NK-92 (cell line): ENCODE measurements around the gene WDR5B.

Experiments
- DNase-seq: peaks from one replicate; lab custom pipeline; 2025; ENCODE audit not compliant: unreplicated experiment; lab: John Stamatoyannopoulos, UW

Gene WDR5B

DNA sequence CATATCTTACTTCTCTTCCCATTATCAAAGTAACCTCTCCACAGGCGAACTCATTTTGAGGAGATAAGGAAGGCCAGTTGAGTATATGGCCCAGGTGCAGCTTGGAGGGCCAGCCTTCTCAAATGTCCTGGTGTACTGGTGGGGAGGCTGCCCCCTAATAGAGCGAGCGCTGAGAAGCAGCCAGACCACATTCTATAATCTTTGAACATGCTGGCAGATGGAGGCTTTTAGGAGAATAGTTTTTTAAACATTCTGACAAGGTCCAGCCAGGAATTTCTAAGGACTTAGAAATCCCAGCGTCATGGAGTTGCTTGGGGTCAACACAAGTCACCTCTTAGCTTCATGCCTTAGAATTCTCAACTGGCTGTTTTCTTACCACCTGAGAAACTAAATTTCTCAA is 5.8 kb downstream of the WDR5B start:
- DNase-seq, result no peak

DNA sequence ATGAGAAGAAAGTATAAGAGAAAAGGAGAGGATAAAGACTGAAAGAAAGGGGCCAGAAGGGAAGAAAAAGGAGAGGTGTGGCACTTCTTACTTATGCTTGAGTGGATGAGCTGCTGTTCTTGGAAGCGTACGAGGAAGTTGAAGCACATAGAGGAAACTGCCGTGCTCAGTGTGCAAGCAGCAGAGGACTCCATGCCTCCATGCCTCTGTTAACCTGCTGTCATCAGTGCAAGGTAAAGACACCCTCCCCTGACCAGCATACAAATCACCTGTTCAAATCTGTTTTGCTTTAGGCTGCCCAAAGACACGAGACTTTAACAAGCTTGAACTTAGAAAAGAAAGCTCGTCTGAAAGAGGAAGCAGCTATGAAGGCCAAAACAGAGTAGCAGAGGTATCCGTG is 6.4 kb downstream of the WDR5B start:
- DNase-seq, result no peak

DNA sequence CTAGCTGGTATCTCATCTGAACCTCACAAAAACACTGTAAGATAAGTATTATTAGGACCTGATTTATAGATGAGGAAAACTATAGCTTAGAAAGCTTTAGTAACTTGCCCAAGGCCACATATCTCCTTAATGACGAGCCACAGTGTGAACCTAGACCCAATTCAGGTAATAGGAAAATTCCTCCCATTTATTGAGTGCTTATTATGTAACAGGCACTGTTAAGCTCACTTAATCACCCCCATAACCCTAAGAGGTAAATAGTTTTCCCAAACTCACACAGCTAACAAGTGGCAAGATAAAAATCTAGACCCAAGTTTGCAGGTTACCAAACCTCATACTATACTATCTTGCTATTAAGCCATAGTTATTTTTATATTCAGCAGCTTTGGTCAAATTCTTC is 7.9 kb downstream of the WDR5B start:
- DNase-seq, result no peak

DNA sequence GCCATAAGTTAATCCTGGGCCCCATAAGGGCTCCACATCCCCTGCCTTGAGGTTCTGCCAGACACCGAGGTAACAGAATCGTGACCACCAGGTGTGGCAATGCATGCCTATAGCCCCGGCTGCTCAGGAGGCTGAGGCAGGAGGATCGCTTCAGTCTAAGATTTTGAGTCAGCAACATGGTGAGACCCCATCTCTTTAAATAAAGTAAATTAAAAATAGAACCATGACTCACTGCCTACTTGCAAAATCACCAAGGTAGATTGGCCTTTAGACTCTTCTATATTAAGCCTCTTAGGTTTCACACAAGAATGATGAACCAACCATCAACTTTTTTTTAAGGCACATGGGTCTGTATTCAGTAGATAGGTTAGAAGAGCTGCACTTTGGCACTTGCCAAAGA is 9.7 kb downstream of the WDR5B start:
- DNase-seq, result no peak

DNA sequence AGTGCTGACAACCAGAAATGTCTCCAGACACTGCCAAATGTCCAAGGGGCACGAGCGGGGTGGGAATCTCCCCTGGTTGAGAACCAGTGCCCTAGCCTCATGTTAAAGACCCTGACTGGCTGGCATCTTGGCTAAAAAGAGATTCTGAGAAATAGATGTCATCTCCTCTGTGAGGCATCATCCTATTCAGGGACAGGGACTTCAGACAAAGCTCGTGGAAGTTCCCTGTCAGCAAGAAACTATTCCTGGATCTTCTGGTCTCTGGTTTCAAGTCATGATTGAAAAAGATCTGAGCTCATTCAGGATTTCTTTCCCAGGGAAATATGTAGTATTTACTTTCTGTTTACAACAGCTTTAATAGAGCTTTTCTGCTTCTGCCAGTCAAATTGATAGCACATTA is 10.8 kb downstream of the WDR5B start:
- DNase-seq, result no peak

DNA sequence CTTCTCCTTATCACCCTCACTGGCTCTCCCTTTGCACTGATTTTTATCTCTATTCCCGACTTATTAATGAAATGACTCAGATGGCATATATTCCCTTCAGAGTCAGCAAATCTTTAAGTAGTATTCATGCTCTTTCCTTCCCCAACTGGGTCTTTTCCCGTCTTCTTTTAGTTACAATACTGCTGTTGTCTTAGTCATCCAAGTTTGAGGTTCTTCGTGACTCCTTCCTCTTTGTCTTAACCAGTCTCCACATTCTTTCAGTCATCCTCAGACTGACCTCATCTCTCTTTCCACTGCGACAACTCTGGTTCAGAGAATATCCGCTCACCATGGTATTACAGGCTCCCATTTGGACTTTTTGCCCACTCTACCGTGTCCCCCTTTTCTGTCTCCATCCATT is 12.4 kb downstream of the WDR5B start:
- DNase-seq, result no peak

DNA sequence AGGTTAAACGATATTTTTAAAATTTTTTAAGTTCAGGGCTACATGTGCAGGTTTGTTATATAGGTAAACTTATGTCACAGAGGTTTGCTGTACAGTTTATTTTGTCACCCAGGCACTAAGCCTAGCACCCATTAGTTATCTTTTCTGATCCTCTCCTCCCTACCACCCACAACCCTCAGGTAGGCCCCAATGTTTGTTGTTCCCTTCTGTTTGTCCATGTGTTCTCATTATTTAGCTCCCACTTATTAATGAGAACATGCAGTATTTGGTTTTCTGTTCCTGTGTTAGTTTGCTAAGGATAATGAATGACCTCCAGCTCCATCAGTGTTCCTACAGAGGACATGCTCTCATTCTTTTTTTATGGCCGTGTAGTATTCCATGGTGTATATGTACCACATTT is 16.9 kb downstream of the WDR5B start:
- DNase-seq, result no peak

DNA sequence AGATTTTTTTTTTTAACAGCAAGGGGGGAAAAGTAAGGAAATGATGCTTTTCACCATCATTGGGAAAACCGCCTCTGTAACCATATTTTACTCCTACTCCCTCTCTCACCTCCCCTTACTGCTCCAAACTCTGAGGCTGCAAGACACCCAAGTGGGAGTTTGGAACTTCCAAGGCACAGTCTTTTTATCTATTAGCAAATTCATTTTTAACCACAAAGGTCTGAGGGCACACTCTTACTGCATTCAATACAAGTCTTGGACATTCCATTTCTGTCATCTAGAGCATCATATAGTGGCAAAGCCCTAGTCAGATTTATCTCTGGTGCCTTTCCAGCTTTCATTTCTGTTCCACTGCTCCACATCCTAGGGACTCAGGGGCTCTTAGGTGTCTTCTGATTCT is 18.7 kb downstream of the WDR5B start:
- DNase-seq, result no peak

DNA sequence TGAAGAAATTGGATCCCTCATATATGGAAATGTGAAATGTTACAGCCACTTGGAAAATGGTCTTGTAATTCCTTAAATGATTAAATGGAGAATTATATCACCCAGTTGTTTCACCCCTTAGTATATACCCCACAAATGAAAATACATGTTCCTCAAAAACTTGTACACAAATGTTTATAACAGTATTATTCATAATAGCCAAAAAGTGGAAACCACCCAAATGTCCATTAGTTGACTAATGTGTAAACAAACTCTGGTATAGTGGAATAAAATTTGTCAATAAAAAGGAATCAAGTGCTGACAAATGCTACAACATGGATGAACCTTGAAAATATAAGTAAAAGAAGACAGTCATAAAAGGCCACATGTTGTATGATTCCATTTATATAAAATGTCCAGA is 19.4 kb downstream of the WDR5B start:
- no peak for DNase-seq

DNA sequence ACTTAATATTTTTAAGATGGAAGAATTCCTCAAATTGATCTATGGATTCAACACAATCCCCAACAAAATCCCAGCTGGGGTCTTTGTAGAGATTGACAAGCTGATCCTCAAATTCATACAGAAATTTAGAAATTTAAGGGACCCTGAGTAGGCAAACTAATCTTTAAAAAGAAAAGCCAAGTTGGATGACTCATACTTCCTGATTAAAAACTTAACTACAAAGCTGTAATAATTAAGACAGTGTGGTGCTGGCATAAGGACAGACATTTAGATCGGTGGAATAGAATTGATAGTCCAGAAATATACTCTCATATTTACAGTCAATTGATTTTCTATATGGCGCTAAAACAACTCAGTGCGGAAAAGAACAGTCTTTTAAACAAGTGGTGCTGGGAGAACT is 20.3 kb downstream of the WDR5B start:
- no peak for DNase-seq

DNA sequence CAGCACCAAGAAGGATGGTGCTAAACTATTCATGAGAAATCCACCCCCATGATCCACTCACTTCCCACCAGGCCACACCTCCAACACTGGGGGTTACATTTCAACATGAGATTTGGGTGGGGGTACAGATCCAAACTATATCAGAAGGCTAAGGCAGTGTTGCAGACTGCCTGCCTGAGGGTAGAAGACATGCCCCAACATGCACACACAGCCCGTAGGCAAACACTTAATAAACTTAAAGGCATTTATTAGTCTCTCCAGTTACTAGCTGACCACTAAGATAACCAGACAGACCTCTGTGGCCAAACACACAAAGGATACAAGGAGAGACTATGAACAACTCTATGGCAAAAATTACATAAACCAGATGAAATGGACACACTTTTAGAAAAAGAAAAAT is 21.7 kb downstream of the WDR5B start:
- no peak for DNase-seq

DNA sequence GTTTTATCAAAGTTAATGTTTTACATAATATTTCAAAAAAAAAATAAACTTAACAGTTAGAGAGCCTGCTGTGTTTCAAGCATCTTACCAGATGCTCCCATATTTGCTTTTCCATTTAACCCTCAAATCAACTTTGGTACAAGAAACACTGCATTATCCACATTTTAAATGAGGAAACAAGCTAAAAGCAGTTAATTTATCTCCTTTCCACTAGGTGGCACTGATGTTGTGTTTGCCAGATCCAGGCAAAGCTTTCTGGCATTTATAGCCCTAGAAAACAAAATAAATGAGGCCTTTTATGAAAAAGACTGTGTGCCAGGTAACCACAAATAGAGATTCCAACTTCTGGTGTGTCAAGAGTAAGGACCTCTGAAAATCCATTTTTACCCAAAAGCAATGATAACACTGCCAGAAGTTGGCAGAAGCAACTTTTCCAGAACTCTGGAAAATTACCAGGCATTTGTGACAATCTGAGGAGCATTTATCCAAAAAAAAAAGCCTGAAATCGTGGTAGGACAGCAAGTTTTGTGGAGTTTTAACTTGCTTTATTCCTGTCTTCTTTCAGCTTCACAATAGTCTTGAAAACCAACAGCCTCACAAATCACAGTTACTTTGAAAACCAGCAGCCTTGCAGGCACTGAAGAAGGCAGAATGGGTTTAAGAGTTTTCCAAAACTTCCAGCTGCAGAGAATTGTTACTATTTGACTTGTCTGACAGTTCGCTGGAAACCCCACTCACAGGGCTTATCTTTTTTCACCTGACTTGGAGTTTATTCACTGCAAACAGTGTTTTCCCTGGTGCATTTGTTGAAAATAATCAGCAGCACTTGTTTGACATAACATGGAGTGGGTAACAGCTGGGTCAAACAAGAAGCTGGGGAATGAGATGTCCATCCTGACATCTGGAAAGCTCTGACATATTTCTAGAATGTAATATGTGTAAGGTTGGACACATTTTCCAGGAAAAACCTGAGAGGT is 22.7 kb downstream of the WDR5B start:
- no peak for DNase-seq

DNA sequence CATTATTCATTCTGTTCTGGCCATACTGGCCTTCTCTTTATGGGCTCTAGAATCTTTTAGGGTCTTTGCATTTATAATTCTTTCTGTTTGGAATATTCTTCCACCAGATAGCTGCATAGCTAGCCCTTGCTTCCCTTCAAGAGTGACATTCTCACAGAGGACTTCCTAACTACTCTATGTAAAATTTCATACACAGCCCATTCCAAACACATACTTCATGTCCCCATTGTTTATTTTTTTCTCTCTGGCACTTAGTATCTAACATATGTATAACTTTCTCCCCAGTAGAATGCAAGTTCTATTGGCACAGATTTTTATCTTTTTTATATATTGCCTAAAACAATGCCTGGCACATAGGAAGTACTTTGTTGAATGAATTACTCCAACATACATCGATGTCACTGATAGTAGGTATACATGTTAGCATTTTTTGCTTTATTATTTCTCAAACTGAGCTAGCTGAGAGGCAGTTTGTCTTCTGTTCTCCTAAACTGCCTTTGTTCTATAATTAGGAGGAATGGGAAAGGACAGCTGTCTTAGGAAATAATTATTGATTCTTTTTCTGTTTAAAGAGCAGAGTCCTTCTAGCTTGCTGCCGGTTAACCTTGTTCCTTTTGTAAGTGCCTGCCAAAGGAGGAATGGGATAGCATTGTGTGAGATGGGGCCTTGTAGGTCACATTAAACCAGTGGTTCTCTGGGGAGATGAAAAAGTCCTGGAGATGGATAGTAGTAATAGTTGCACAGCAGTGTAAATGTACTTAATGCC is 24.0 kb downstream of the WDR5B start:
- DNase-seq, result no peak

DNA sequence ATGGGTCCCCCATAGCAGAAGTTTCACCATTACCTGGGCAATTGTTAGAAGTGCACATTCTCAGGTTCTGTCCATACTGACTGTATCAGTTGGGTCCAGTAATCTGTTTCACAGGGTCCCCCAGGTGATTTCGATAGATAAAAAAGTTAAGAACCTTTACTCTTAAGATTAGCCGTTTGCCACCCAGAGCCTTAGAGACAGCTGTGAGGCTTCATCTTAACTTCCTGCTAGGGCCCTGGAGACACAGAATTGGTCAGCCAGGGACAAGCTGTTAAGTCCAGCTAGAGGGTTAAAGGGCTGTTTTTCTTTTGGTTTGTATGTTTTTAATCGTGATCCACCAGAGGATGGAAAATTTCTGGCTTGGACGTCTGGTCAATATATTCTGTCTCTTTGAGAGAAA is 25.2 kb downstream of the WDR5B start:
- no peak for DNase-seq

DNA sequence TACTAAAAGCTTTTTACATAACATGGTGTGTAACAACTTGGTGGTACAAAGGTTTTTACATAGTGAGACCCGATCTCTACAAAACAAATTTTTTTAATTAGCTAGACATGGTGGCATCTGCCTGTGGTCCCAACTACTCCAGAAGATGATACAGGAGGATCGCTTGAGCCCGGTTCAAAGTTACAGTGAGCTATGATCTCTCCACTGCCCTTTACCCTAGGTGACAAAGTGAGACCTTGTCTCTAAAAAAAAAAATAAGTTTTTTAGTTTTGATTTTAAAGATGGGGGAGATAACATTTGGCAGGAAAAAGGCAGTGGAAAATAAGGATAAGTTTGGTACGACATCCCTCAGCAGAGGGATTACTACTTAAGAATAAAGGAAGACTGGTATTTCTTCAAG is 26.0 kb downstream of the WDR5B start:
- no peak for DNase-seq

DNA sequence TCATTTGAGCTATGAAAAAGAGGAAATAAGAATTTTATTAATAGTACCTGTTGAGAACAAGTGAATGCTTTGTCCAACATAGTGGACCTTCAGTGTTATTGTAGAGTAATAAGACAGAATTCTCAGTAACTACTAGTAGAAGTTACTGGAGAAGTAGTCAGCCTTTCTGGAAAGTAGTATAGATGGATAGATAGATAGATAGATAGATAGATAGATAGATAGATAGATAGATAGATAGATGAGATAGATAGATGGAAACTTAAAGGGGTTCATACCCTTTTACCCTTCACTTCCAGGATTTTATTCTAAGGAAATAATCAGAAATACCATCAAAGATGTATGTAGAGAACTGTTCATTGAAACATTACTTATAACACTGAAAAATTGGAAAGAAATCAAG is 26.7 kb downstream of the WDR5B start:
- DNase-seq, result no peak

DNA sequence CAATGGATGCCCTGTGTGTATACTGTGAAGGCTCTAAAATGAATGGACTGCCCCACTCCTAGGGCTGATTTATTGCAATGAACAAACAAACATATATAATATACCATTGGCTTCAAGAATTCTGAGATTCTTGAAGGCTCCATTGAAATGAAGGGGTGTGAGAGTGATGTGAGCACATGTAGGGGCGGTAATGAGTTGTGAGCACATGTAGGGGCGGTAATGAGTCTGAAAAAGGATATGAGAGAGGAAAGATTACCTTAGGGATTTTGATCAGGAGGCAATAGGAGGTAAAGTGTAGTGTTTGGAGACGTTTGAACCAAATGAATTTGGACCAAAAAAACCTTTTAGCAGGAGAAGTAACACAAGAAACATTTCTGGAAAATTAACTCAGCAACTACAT is 28.2 kb downstream of the WDR5B start:
- DNase-seq, result no peak

DNA sequence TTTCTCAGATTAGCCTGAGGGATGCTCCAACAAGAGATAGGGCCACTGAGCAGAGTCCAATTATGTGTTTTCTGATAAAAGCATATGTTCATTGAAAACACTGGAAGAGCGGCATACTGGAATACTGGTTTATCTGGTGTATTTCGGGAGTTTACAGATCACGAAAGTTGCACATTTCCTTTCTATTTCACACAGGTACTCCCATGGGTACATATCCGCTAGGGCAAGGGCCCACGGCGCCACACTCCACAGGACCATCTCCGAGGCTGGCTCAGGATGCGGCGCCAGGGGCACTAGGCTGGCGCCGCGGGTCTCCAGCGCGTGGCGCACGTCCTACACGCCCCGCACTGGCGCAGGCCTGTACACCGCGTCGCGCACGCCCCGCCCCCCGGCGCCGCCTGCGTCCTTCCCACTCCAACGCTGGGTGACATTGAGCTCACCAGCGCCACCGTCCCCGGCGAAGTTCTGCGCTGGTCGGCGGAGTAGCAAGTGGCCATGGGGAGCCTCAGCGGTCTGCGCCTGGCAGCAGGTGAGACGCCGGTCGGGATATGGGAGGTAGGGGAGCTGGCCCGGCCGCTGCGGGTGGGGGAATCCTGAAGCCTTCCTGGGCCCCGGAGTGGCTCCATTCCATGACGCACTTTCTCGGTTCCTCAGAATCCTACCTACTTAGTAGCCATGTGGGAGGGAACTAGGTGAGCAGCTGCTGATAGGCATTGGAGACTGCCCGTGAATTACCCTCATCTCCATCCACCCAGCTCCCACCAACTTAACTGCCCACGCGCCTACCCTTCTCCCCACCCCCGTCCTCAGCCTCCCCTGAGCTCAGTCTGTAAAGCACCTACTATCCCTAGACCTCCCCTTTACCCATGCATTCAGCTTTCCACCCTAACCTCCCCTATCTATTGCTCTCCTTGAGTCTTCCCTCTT is 31.8 kb downstream of the WDR5B start, which contains the start of gene FAM162A:
FAM162A (plus strand) TSS at position 412 of the 927 bp plus-strand sequence; CDS start at position 496, 84 bp downstream.
- peak; percentile 44 for DNase-seq

DNA sequence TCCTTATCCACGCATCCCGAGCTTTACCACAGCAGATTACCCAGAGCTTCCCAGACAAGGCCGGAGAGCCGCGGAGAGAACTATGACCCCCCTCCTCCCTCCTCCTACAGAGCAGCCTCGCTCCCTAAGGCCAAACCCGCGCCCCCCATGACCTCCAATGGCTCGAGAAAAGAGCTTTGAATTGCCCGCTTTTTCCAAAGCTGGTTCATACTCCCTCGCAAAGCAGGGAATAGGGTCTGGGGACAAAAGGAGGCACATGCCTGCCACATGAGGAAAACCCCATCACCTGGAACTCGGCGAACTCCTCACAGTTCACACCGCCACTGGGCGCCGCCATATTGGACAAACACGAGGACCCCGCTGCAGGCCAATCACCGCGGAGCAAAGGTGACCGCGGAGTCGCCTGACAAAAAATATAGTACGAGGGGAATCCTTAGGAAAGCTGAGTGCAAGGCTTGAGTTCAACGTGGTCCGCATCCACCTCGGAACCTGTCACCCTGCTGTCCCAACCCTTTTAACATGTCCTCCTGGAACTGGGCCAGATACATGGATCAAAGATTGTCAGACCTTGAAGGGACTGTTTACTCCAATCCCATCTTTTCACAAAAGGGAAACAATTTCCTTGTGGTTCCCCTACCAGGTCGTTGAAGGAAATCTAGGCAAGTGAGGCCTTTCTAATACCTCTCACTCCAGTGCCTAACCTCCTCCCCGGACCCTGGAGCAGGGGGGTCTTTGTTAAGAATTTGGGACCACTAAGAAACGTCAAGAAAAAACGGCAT is 32.8 kb downstream of the WDR5B start, which contains the start of gene MIX23:
MIX23 (minus strand) TSS at position 344 of the 779 bp plus-strand sequence; CDS start at position 337, 7 bp downstream.
- DNase-seq, result peak; percentile 11

DNA sequence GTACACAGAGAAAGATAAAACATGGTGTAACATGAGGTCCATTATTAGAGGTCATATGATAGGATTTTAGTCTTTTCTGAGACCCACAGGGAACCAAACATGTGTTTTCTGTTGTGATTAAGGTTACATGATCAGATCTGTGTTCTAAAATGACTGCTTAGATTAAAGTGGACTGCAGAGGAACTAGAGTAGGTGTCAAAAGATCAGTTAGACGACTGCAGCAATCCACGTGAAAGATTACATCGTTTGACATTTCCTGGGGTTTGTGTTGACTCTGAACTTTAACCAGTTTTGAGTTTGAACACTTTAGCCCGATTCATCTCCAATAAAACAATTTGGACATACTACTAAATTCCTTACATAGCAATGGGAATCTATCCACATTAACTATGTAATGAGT is 37.9 kb downstream of the WDR5B start:
- DNase-seq, result no peak
